Stimulated activated CD4-positive, alpha-beta T cell treated with anti-CD3 and anti-CD28 coated beads, TNF-alpha, amount 100 ng/mL, for 4 hours (primary cell): ENCODE data around the gene DENND4C.
A peak's percentile ranks its signal among the peaks of the same experiment; 100 is the strongest.
"Not testable (repeated sequence)": the region's sequence is repeated elsewhere in the genome, so short reads cannot be mapped to it uniquely, and the experiment has no call there.

Source experiments
- DNase-seq, 3 experiments: peaks; one replicate each; pipeline ENCODE4 v3.0.0-alpha.2; 2020; ENCODE audit warnings: low read depth in 3 of 3

The DENND4C gene

DNA sequence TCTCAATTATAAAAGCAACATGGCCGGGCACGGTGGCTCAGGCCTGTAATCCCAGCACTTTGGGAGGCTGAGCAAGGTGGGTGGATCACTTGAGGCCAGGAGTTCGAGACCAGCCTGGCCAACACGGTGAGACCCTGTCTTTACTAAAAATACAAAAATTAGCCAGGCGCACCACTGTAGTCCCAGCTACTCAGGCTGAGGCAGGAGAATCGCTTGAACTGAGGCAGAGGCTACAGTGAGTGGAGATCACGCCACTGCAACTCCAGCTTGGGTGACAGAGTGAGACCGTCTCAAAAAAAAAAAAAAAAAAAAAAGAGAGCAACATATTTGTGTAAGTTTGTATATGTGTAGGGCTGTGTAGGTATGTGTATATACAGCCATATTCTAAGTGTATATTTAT is 142.1 kb downstream of the DENND4C start:
- DNase-seq = no peak

DNA sequence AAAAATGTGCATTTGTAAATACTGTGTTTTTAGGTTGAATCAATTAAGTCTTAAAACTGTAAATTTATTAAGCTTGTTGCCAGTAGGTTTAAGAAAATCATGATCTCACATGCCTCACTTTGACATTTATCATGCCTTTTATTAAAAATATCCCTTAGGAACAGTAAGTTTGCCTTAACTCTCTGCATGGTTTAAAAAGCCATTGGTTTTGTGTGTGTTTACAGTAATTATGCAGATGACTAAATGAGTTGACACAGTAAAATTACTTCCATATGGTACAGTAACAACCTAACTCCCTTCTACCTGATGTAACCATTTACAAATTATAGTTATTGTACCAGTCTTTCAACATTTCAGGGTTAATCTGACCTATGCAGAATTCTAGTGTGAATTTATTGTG is 143.0 kb downstream of the DENND4C start:
- DNase-seq = no peak

DNA sequence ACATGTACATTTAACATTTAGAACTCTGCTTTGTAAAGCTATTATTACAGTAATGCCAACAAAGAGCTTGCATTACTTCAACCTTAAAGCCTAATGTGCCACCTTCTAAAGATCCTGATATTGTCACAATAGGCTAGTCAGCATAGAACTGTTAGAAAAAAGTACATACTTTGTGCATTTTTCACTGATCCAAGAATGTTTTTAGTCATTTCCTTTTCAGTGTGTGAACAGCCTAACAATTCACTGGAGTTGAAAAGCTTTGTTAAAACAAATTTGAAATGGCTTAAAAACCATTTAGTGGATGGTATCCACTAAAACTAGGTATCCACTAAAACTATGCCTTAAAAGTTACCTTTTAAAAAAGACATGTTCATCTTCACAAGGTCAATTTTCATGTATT is 145.0 kb downstream of the DENND4C start:
- no peak for DNase-seq

DNA sequence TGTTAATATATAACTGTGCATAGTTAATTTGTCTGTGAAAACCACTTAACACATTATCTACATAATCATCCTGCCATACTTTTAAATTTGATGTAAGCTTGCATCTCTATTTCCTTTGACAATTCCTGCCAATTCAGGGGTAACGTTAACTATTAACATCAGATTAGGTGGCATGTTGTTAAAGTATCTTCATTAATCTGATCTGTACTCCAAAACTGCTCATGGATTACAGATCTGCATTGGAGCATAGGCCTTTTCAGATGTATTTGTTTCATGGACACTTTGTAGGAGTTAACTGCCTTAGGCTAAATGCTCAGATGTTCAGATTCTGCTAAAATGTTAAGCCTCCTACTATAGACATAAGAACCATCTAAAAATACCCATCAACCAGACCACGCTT is 146.4 kb downstream of the DENND4C start:
- no peak for DNase-seq

DNA sequence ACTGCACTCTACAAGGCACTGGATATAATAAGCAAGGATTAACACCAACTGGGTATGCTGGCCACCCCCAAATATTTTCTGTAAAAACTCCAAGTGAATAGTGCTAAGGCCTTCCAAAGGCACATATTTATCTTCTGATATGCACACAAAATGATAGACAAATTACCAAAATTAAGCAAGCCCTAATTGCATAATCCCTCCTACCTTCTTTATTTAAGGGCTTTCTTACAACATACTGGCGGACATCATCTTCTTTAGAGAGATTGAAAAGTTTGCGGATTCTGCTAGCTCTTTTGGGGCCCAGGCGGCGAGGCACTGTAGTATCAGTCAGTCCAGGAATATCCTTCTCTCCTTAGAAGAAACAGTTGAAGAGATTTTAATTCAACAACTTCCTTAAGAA is 147.7 kb downstream of the DENND4C start:
- no peak for DNase-seq

DNA sequence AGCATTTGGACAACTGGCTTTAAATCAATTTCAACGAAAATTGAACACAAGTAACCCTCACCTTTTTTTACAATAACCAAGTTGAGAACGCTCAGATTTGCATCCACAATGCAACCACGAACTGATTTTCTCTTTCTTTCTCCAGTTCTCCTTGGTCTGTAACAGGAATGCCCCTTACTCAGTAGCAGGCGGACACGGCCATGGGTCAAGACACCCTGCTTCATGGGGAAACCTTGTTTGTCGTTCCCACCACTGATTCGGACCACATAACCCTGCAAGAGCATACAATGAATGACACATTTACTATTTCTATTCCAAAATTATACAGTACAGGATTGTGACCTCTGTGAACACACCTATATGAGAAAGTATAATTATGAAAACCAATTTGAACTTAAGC is 148.2 kb downstream of the DENND4C start:
- no peak for DNase-seq

DNA sequence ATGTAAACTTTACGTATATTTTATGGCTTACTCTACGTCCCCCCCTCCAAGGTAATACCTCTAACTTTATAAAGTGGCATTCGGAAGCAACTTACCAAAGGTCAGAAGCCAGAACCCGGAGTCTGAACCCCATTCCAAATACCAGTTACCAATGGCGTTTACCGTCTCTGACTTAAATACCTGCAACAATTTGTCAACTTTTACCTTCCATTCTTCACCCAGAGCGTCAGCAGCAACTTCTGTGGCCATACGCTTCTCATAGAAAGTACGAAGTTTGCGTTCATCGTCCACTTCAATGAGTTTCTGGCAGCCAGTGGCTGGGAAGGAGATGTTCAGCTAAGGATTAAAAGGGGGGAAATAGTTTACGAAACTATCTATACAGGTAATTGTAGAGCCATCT is 148.8 kb downstream of the DENND4C start:
- no peak for DNase-seq

DNA sequence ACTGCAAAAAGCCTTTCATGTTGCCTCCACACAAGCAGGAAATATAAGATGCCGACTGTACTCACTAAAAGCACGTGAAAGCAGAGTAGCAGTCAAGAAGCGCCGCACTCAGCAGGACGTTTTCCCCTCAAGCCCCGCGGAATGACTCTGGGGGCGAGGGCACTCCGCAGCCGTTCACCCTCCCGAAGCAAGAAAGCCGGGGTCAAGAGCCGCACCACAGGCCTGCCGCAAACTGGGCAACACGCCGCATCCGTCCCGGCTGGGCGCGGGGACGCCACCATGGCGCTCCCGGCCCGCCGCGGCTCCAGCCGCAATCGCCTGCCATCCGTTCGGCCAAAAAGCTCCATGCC is 149.2 kb downstream of the DENND4C start:
- no peak for DNase-seq

DNA sequence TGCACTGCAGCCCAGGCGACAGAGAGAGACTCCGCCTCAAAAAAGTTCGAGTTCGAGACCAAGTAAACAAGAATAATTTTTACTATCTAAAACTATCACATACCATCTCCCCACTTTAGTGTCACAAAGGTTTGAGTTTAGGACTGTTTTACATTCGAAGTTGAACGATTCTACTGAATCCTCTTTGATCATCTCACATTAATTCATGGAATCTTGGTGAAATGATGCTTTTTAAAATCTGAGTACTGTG is 150.3 kb downstream of the DENND4C start:
- no peak for DNase-seq

DNA sequence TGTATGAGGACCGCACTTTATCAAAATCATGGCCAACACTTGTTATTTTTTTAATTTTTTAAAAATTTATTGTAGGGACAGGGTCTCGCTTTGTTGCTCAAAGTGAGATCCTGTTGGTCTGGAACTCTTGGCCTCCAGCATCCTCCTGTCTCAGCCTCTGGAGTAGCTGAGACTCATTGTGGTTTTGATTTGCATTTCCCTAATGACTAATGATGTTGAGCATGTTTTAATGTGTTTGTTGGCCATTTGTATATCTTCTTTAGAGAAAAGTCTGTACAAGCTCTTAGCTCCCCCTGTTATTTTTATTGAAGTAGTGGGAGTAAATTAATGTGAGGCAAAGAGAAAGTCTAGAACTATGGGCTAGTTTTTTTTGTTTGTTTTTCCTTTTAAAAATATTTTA is 151.2 kb downstream of the DENND4C start:
- DNase-seq = no peak

DNA sequence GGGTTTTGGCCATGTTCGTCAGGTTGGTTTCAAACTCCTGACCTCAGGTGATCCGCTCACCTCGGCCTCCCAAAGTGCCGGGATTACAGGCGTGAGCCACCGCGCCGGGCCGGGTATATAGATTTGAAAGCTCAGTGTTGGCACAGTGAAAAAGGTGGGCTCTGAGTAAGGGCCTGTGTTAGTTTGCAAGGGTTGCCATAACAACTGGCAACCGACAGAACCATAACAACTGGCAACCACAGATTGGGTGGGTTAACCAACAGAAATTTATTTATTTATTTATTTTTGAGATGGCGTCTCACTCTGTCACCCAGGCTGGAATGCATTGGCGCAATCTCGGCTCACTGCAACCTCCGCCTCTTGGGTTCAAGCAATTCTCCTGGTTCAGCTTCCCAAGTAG is 154.7 kb downstream of the DENND4C start:
- DNase-seq = not testable (repeated sequence)

DNA sequence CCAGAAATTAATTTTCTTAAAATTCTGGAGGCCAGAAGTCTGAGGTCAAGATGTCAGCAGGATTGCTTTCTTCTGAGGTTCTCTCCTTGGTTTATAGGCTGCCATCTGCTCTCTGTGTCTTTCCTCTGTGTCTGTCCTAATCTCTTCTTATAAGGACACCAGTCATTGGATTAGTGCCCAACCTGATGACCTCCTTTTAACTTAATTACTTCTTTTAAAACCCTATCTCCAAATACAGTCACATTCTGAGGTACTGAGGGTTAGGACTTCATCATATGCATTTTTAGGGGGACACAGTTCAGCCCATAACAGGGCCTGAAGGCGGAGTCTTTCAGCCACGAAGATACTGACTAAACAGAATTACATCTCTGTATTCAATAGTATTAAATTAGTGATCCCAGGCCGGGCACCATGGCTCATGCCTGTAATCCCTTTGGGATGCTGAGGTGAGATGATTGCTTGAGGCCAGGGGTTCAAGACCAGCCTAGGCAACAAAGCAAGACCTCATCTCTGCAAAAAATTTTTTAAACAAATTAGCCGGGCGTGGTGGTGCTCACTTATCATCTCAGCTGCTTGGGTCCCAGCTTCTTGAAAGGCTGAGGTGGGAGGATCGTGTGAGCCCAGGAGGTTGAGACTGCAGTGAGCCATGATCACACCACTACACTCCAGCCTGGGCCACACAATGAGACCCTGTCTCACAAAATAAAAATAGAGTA is 155.5 kb downstream of the DENND4C start:
- DNase-seq = no peak

DNA sequence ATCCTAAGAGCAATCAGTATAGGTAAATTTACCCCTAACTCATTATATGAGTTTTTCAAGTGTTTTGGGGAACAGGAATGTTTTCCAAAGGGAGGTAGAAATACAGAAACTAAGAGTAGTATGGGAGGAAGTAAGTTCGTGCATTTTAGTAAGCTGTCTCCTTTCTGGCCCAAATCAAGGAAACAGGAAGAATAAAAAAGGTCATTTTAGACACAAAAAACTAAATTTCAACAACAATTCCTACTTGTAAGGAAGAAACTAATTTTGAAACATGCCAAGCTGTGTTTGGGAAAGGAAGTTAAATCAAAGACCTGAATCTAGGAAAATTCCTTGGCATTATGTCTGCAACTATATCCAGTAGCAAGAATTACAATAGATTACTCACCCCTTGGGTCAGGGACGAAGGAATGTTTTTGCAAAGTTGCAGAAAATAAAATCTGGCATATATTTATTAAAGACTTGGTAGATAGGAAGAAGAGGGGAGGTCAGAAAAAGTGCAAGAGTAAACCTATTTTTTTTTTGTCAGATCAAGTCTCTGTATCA is 156.1 kb downstream of the DENND4C start:
- no peak for DNase-seq

DNA sequence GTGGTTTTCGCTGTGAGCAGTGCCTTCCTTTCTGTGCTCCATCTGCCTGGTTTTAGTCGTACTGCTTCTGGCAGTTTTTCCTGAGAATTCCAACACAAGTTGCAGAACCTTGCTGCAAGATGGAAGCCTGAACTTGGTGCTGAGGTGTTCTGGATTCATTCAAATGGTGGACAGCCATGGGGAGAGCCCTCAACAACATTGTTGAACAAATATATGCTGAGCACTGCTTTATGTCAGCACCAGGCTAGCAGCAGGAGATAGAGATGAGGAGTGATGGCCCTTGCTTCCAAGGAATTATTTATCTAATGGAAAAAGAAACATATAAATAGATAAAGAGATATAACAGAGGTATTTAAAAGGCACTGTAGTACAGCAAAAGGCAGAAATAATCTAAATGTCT is 156.8 kb downstream of the DENND4C start:
- DNase-seq = no peak

DNA sequence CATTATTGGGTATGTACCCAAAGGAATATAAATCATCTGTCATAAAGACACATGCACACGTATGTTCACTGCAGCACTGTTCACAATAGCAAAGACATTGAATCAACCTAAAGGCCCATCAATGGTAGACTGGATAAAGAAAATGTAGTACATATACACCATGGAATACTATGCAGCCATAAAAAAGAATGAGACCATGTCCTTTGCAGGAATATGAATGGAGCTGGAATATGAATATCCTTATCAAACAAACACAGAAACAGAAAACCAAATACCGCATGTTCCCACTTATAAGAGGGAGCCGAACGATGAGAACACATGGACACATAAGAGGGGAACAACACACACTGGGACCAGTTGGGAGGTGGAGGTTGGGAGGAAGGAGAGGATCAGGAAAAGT is 159.0 kb downstream of the DENND4C start:
- DNase-seq = not testable (repeated sequence)

DNA sequence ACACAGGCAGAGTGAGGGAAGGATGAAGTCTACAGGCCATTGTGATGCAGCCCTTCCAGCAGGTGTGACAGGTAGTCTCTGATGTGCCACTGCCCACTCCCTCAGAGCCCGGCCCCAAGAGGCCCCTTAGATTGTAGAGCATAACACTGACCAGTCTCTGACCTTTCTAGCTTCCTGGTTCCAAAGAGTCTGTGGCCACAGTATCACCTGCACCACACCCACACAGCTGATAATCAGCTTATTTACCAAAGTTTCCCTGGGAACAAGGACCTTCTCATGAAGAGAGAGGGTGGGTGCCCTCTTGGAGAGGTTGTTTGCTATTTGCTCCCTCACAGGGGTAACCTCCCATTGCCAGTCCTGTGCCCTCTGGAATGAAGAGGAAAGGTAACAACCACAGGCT is 167.4 kb downstream of the DENND4C start:
- DNase-seq = no peak

DNA sequence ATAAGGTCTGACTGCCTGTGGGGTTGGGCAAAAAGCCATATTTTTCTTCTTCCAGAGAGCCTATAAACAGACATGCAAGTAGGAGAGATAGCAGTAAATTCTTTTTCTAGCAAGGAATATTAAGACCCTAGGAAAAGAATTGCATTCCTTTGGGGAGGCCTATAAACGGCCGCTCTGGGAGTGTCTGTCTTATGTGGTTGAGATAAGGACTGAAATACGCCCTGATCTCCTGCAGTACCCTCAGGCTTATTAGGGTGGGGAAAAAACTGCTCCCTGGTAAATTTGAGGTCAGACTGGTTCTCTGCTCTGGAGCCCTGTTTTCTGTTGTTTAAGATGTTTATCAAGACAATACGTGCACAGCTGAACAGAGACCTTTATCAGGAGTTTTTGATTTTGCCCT is 172.7 kb downstream of the DENND4C start:
- not testable (repeated sequence) for DNase-seq

DNA sequence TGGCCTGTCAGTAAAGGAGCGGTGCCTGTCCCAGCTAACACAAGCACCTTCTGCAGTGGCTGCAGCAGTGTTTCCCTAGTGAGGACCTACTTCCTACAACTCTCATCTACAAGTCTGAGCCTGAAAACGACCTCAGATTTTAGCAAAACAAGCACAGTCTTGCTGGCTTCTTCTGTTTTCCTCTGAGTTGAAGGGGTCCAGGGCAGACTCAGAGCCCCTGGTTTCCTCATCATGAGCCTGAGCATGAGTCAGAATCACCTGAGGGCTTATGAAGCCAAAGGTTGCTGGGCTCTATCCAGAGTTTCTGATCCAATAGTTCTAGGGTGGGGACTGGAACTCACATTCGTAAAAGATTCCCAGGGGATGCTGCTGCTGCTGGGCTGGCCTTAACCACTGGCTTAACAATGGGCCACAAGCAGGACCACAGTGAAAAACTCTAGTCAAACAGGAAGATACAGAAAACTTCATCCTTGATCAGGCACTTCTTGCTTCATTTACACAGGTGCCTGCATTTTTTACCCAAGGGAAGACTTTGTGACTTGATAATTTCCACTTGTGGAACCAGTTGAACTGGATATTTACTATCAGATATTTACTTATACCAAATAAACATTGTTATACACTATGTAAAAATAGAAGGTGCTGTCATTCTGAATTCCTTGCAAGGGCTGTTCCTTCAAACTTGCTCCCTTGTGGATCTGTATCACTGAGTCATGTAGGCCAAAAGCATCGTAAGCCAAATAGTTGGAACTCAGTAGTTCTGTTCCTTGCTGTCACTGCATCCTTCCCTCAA is 174.0 kb downstream of the DENND4C start:
- no peak for DNase-seq

DNA sequence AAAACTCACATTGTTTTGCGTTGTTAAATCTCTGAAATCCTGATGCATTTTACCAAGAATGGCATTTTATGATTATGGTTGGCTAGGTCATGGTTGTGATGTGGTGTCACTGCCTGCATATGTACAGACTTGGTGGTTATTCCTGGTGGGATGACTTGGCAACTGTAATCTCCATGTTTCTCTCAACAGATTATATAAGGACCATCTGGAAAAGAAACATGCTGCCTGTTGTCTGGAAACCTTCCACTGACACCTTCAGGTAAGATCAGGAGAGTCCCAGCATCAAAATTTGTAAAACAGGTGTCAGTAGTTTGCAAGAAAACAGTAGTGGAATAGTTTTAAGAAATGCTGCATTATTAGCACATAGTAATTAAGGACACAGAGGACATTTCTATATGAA is 175.3 kb downstream of the DENND4C start:
- no peak for DNase-seq

DNA sequence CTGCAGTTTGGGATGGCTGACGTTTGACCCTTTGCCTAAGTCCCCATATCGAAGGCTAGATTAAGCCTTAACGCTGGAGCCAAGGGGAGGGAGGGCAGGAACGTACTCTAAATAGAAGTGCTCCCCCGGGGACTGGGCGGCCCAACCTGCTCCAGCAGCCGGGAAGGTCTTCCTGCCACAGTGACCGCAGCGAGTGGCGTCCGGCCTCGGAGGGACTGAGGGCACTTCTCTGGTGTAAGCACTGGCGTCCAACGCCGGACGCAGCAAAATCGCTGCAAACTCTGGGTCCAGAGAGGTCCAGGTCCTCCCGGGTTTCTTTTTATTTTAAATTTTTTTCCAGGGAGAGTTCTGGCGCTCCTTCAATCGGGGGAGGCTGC is 177.8 kb downstream of the DENND4C start:
- DNase-seq = no peak

DNA sequence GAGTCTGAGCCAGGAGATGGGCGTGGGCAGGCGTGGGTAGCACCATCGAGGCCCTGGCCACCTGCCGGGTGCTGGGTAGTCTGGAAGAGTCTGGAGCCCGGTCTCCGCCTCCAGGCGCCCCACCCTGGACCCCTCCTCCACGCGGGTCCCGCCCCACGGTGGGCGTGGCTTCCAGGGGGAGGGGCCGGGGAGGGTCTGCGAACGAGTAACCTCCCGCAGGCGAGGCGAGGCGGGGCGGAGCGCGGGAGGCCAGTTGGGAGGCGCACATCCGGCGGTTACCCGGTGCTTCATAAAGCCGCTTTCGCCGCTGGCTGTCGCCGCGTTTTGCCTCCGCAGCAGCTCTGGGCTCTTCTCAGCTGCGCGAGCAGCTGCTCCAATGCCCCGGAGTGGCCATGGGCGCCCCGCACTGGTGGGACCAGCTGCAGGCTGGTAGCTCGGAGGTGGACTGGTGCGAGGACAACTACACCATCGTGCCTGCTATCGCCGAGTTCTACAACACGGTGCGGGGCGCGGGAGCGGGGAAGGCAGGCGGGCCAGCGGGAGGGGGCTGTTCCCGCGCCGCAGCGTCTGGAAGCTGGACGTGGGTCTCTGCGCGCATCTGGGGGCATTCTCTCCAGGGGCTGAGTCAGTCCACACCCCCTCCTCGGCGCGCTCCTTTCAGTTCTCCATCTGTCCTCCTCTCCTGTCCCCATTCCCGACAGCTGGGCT is 178.4 kb downstream of the DENND4C start, which contains the start of gene ACER2:
Gene ACER2 (plus strand): TSS at position 317 of the 708 bp plus-strand sequence. CDS start 76 bp downstream, at position 393.
- DNase-seq = peak; percentile 92

DNA sequence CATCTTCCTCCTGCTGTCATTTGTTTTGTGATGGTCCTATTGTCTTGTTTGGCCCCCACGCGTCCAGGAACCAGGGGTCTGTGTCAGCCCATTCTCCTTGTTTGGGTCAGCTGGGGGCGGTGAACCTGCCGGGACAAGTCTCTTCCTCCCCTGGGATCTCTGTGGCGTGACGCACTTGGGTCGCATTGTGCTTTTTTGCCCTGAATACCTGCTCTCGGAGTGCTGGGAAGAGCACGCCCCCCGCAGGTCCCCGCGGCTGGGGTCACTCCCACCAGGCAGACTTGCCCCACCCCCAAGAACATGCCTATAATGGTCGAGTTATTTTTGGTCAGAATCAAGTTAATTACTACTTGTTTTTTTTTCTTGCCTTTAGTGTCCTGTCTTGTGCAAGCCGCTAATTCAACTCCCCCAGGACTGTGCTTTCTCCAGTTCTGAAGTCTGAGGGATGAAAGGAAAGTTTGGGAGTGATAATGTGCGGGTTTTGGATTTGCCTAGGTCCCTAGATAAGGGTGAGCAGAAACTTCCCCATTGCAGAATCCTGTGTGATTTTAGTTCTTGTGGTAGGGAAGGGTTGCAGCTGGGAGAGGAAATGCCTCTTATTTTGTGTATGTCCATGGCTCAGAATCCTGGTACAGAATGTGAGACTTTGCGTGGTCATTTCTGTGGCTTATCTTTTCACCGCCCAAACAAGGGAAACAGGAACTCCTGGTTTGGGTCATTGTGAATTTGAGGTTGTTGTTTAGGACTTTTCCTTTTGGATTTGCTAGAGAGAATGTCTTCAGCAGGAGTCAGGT is 179.1 kb downstream of the DENND4C start:
- no peak for DNase-seq
